ENCODE data around the gene FAM151A. TPM values are rescaled to one million over a fixed set of nuclear protein-coding genes. Genes with fewer than 3 reads are reported as not detected.

The FAM151A gene
- total and polyA plus RNA-seq, 2 of the 13 experiments (the other 11 are each of a cell fraction or from before 2014, with no cell fraction given), result 0.29 to 3.6 TPM

DNA sequence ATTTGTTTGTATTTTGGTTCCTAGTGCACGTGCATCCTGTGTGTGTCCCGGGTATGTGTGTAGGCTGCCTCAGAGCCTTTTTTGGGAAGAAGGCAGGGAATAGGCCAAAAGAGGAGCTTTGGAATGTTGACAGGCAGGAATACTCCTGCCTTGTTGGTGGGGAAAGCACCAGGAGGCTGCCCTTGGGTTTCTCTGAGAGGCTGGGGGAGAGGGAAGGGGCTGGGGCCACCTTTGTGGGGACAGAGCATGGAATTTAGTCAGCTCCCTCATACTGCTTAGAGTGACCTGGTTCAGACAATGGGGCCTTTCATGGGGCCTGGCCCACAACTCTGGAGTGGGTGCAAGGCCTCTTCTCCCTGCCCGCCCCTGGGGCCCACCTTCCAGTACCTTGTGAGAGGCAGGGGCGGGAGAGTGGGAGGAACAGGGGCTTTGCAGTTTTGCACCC lies 44.0 kb downstream of the FAM151A start (continued):
- TF ChIP-seq ZNF326 (CRISPR knock-in tag; IDR thresholded peaks at IDR 0.05; ENCODE audit: borderline replicate concordance) (no peak), NCOA2 (CRISPR knock-in tag; IDR thresholded peaks at IDR 0.05) (peak; percentile 56; the same call in 1 of the 2 replicates), ZNF724P (CRISPR knock-in tag; IDR thresholded peaks at IDR 0.05; ENCODE audit: borderline replicate concordance) (no peak), ZMYM3 (CRISPR knock-in tag; IDR thresholded peaks at IDR 0.05) (peak; percentile 38; the same call in 1 of the 2 replicates), EP300 (IDR thresholded peaks at IDR 0.05; ENCODE audit: low read depth in 2 of 2, low read length in 2 of 2) (peak in 1 of 2 experiments; percentile 76; a peak in 2 of 4 replicates), EP300 (CRISPR knock-in tag; IDR thresholded peaks at IDR 0.05; ENCODE audit: borderline replicate concordance) (no peak), HHEX (CRISPR knock-in tag; IDR thresholded peaks at IDR 0.05) (no peak), CBX1 (IDR thresholded peaks at IDR 0.05; ENCODE audit: low read depth) (no peak), SRY (CRISPR knock-in tag; IDR thresholded peaks at IDR 0.05) (no peak), ZFY (CRISPR knock-in tag; IDR thresholded peaks at IDR 0.05) (peak; percentile 72), ZNF598 (CRISPR knock-in tag; IDR thresholded peaks at IDR 0.05; ENCODE audit: borderline replicate concordance) (no peak), IKZF1 (IDR thresholded peaks at IDR 0.05) (no peak), ETV6 (CRISPR knock-in tag; conservative IDR thresholded peaks at IDR 0.05) (no peak), ZNF484 (CRISPR knock-in tag; IDR thresholded peaks at IDR 0.05; ENCODE audit: borderline replicate concordance, low read depth) (no peak), SP4 (CRISPR knock-in tag; IDR thresholded peaks at IDR 0.05) (no peak), TMF1 (CRISPR knock-in tag; IDR thresholded peaks at IDR 0.05; ENCODE audit: low read depth) (no peak), TBX3 (IDR thresholded peaks at IDR 0.05; ENCODE audit: borderline replicate concordance) (no peak), HDAC1 (CRISPR knock-in tag; IDR thresholded peaks at IDR 0.05) (no peak), ZBTB10 (CRISPR knock-in tag; IDR thresholded peaks at IDR 0.05; ENCODE audit: borderline replicate concordance) (peak; percentile 84; the same call in 1 of the 2 replicates), GATAD2A (CRISPR knock-in tag; IDR thresholded peaks at IDR 0.05) (peak; percentile 48; the same call in 1 of the 2 replicates), FOXC1 (CRISPR knock-in tag; IDR thresholded peaks at IDR 0.05; ENCODE audit: borderline replicate concordance) (no peak)
- TF ChIP-seq, protein P1, sequence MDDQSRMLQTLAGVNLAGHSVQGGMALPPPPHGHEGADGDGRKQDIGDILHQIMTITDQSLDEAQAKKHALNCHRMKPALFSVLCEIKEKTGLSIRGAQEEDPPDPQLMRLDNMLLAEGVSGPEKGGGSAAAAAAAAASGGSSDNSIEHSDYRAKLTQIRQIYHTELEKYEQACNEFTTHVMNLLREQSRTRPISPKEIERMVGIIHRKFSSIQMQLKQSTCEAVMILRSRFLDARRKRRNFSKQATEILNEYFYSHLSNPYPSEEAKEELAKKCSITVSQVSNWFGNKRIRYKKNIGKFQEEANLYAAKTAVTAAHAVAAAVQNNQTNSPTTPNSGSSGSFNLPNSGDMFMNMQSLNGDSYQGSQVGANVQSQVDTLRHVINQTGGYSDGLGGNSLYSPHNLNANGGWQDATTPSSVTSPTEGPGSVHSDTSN (CRISPR knock-in tag; IDR thresholded peaks at IDR 0.05; ENCODE audit: borderline replicate concordance), result no peak
- TF ChIP-seq, protein P2, sequence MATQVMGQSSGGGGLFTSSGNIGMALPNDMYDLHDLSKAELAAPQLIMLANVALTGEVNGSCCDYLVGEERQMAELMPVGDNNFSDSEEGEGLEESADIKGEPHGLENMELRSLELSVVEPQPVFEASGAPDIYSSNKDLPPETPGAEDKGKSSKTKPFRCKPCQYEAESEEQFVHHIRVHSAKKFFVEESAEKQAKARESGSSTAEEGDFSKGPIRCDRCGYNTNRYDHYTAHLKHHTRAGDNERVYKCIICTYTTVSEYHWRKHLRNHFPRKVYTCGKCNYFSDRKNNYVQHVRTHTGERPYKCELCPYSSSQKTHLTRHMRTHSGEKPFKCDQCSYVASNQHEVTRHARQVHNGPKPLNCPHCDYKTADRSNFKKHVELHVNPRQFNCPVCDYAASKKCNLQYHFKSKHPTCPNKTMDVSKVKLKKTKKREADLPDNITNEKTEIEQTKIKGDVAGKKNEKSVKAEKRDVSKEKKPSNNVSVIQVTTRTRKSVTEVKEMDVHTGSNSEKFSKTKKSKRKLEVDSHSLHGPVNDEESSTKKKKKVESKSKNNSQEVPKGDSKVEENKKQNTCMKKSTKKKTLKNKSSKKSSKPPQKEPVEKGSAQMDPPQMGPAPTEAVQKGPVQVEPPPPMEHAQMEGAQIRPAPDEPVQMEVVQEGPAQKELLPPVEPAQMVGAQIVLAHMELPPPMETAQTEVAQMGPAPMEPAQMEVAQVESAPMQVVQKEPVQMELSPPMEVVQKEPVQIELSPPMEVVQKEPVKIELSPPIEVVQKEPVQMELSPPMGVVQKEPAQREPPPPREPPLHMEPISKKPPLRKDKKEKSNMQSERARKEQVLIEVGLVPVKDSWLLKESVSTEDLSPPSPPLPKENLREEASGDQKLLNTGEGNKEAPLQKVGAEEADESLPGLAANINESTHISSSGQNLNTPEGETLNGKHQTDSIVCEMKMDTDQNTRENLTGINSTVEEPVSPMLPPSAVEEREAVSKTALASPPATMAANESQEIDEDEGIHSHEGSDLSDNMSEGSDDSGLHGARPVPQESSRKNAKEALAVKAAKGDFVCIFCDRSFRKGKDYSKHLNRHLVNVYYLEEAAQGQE (IDR thresholded peaks at IDR 0.05; ENCODE audit: borderline replicate concordance in 1 of 2, low read depth in 1 of 2, low read length in 2 of 2), result no peak

Measured in HepG2 (cell line).